ENCODE measurements around the gene ZNF664.

ZNF664 gene

DNA sequence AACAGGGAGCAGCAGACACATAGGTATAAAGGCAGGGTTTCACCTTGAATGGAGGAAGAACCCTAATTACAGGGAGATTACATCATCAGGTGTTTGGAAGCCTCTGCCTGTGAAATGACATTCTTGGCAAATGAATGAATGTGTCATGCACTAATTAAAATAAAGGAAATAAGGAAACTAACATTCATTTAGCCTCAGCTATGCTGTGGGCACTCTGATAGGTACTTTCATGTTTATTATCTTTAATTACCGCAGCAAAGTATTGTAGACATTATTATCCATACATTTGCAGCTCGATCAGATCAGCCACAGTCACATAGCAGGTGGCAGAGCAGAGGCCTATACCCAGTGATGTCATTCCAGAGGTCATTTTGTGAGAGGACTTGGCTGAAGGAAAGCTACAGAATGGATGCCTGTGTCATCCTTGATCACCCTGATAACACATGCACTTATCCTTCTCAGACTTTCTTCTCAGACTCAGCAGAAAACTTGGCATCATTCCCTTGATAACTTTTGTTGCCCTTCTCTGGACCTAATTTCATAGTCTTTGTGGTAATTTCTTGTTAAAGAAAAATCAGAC is 18.4 kb downstream of the ZNF664 start:
- DNase-seq: no peak

DNA sequence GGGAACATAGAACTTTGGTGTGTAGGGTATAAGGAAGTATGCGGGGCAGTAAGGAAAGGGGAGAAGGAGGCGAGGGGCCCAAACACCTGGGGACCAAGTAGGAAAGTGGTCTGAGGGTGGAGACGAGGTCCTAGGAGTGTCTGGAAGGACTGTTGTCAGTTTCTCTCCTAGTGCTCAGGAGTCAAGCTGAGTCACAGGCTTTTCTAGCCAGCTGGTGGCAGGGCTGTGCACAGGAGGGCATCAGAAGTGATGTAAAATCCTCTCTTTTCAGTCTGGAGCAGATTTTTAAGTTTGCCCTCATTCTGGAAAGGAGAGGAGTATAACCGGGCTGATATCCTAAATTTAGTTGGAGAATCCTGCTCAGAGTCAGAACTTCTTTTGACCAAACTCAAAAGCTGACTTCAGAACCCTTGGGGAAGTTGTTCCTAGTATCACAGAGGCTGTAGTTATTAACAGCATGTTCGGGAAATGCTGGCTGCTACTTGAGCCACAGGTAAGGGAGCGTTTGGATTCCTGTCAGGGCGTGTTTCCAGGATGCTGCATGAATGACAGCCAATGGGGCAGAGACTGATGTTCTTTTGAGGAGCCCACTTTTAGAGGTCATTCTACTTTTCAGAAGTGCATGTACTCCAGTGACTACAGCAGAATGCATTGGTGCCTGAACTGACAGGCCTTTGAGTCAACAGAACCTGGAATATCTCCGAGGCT is 19.3 kb downstream of the ZNF664 start:
- DNase-seq: no peak

DNA sequence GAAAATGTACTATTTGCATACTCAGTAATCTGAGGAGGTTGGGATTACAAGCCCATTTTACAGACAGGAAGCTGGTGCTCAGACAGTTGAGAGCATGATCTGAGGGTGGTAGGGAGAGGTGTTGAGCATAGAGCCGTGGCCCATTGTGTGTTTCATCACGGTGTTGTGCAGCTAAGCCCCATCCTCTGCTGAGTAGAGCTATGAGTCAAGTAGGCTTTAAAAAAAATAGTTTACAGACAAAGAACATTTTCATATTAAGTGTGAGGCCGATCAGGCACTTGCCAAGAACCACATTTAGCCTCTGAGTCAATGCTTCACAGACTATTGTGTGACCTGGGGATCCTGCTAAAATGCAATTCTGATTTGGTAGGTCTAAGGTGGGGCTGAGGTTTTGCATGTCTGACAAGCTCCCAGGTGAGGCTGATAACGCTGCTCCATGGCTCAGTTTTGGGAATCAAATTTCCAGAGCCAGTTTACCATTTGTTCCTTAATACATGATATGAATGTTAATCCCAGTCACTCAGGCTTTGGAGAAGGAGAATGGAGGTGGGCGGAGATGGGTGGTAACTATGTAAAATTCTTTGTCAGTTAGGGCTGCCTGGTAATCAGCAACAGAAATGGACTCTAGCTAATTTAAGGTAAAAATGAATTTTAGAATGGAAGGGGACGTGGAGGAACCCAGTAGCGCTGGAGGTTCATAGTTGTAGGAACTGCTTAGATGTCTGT is 22.2 kb downstream of the ZNF664 start:
- DNase-seq: no peak

DNA sequence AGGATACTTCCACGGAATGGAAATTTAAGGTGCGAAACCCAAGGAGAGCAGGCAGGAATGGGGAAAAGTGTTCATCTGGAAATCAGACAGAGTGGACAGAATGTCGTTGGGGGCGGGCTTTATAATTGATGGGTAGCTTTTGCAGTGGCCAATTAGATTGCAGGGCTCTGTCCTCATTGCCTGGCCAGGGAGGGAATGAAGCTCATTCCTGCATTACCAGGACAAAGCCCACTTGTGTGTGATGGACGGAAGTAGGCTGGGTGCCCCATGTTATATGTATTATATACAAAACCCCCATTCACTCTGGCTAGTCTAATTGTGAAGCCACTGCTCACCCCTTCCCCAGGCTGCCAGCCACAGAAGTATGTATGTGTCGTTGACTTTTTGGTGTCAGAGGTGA is 23.6 kb downstream of the ZNF664 start:
- no peak for DNase-seq

DNA sequence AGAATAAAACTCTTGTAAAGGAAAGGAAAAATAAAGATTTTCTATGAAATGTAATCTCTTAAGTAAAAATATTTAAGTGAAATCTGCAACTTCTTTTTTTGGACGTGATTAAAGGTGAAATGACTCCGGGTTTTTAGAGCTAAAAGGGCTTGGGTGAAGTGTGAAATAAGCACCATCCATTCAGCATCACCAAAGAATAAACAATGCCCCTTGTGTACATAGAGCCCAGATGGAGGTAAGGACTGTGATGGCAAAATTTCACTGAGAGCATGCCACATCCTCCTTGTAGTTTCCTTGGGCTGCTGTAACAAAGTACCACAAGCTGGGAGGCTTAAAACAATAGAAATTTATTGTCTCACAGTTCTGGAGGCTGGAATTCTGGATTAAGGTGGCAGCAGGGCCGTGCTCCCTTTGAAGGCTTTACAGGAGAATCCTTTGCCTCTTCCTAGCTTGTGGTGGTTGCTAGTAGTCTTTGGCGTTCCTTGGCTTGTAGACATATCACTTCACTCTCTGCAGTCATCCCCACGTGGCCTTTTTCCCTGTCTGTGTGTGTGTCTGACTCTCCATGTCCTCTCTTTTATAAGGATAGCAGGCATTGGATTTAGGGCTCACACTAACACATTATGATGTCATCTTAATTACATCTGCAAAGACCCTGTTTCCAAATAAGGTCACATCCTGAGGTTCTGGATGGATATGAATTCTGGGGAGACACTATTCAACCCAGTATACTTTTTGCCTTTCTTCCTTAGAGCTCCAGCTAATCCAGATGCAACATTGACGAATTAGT is 24.2 kb downstream of the ZNF664 start:
- DNase-seq: no peak

DNA sequence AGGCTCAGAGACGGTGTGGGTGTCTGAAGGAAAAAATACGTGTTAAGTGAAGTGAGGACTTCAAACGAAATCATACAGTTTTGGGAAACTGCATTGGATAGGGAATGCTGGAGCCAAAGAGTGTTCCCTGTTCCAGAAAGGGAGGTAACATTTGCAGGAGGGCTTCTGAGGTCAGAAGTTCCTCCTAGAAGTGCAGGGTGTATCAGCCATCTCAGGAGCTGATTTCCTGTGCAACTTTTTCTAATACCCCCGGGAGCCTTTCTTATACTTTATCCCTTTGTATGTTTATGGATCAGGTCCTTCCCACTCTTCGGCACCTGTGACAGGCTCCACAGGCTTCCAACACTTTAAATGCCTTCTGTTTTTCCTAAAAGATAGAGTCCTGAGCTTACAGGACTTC is 24.9 kb downstream of the ZNF664 start:
- DNase-seq: no peak

DNA sequence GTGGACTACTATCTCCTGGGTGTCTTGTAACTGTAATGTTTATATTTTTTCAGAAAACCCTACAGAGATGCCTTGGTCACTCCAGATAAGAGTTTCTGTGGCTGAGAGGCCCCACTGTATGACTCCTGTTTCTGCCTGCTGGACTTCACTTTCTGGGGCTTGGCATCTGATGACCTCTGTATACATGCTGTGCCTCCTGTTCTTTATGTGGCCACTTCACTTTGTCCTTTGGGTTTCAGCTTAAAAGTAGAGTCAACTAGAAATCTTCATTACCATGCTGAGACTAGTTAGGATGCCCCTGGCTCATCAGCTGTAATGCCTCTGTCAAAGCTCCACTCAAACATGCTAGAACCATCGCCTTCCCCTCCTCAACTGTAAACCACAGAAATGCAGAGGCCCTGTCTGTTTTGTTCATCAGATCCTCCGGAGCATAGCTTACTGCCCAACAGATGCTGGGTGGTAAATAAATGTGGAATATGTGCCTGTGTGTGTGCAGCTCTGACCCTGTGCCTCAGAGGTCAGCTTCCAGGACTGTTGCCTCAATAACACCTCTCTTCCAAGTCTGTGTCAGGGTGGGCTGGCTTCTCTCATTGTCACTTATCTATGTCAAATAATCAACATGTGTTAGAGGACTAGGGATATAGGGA is 25.5 kb downstream of the ZNF664 start:
- DNase-seq: no peak

DNA sequence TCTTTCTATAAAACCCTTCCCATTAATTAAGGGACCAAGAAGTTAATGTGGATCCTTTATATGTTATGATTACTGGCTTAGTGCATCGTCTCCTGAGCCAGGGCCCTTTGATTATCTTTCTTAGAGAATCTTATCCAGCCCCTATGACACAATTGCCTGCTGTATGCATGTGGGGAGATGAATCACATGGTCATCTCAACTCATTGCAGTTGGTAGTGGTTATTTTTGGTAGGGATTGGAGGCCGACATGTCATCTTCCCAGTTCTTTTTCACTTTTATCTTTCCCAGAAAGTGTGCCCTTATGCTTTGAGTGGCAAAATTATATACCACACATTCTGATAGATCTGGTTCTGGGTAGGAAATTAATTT is 26.0 kb downstream of the ZNF664 start:
- DNase-seq: no peak

DNA sequence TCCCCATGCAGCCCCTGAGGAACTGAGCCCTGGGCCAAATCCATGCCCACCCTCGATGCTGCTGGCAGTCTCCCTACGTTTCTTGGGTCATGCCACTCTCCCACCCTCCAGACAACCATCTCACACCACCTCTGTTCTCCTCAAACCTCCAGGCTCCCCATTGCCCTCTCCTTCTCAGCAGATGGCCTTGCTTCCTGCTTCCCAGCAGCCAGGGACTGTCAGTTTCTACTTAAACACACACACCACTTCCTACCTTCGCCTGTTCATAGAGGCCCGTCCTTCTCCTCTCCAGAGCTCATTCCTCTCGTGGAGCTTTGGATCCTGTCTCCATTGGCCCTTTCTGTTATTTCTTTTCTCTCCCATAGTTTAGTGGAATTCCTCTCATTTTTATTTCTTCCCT is 27.1 kb downstream of the ZNF664 start:
- DNase-seq: no peak

DNA sequence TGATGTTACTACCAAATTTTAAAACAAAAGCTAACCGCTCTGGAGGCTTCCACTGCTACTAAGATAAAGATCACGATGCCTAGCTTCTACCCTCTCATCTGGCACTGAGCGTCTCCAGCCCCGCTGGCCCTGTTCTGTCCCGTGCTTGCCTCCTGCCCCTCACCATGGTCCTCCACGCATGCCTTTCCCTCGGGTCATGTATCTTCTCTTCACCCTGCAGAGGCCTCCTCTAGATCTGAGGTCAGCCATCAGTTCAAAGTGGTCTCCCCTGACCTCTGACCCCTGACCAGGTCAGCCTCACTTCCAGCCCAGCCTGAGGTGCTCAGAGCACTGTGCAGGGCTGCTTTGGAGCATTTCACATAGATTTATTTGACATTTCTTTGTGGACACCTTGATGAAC is 28.3 kb downstream of the ZNF664 start:
- DNase-seq: no peak

DNA sequence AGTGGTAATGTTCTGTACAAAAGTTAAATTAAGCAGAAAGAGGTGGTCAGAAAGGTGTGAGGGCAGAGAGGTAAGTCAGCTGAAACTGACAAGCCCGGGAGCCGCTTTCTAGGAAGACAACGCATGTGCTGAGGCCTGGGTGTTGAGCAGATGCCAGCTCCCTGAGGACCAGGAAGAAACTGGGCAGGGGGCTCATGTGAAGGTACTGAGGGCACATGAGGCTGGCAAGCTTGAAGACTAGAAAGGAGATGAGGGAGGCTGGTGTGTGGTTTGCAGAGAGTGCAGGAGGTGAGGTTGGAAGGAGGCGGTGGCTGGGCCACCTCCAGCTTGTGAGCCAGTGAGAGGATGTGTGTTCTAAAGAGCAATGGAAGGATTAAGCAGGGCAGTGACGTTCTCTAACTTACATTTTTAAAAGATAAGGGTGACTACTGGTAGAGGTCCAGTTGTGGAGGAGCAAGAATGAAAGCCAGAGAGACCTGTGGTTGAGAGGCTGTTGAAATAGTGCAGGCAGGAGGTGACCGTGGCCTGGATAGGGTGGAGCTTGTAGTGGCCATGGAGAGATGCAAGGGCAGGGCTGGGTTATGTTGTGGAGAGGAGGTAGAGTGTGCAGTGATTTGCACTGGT is 29.1 kb downstream of the ZNF664 start:
- DNase-seq: no peak

DNA sequence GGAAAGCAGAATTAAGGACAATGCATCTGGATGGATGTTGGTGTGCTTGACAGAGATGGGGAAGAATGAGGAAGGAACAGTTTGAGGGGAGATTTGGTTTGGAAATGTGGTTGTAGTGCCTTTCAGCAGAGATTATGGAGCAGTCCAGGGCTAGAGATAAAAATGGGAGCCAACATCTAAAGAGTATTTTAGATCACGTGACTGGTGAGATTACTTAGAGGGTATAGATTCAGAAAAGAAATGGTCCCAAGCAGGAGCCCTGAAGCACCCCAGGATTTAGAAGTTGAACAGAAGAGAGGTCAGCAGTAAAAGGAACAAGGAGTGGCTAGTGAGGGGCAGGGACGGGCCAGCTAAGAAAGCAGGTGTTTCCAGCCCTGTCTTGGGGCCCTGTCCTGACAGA is 29.6 kb downstream of the ZNF664 start:
- DNase-seq: no peak

DNA sequence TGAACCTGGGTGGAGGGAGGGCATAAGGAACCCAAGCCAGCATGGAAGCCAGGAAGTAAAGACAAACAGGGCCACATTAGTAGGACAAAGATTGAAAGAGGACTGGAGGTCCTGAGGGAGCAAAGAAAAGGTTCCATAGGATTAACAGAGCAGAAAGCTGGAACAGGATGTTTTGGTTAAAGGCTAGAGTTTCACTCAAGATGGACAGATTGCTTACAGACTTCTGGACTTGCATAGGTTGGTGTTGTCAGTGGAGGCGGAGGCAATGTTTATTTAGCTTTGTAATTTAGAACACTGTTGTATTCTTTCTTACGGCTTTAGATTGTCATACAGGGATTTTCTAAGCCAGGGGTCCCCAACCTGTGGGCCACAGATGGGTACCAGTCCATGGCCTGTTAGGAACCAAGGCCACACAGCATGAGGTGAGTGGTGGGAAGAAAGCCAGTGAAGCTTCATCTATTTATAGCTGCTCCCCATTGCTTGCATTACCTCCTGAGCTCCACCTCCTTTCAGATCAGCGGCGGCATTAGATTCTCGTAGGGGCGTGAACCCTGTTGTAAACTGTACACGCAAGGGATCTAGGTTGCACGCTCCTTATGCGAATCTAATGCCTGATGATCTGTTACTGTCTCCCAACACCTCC is 31.3 kb downstream of the ZNF664 start:
- DNase-seq: no peak

DNA sequence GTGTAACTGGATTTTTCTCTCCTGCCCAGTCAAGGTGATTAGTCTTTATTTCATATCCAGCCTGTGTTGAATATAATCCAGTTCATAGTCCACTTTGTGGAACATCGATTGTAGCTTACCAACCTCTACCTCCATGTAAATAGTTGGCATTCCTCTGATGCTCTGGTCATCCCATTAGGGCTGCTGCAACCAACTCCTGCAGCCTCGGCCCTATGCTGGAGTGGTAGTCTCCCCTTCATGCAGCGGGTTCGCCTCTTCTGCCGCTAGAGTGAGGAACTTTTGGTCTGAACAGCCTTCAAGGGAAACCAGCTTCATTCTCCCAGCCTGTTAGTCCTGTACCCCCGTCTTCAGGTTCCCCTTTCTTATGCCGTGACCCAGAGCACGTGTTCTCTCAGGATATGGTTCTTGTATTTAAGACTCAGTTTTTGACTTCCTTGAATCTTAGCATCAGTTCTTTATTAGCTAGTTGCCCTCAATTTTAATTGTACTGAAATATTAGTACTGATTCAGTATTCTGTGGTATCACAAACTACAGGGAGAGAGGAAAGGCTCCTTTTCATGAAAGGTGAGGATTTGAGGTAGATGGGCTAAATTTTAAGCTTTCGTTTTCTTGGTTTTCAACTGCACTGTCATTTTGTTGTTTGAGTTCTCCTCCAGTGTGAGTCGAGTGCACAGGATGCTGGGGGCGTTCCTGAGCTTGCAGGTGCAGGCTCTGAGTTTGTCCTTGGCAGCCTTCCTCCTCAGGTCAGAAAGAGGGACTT is 33.2 kb downstream of the ZNF664 start:
- peak; percentile 26 for DNase-seq

DNA sequence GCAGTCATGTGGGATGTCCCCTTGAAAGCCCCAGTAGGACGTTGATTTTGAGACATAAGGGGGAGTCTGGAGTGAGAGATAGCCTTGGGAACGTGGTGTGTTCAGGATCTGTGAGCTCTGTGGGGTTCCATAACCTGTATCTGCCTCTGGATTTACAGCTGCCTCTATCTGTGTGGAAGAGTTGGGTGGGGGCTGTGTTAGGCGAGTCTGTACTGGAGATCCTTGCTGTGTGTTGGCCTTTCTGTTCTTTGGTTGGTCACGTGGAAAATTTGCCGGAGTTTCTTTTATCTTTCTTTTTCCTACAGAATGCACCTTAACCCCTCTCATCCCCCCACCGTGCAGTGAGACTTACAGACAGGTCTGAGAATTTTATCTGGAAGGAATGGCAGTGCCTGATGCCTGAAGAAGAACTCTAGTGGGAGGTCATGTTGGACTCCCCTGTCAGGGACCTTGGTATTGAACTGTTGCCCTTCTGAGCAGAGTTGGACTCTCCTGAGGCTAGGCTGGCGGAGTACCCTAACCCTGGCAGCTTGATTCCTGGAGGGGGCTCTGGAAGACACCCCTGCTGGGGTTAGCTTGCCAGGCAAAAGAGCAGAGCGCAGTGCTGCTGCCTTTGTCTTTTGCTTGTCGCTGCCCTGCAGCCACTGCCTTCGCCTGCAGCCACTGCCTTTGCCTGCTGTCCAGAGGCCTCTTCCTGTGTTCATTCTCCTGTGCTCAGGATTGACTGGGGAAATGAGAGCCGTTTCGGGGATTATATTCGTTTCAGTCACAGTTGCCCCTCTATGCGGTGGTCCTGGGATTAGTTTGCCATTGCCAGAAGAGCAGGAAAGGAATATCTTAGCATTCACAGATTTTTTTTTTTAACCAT is 34.1 kb downstream of the ZNF664 start:
- DNase-seq: no peak

DNA sequence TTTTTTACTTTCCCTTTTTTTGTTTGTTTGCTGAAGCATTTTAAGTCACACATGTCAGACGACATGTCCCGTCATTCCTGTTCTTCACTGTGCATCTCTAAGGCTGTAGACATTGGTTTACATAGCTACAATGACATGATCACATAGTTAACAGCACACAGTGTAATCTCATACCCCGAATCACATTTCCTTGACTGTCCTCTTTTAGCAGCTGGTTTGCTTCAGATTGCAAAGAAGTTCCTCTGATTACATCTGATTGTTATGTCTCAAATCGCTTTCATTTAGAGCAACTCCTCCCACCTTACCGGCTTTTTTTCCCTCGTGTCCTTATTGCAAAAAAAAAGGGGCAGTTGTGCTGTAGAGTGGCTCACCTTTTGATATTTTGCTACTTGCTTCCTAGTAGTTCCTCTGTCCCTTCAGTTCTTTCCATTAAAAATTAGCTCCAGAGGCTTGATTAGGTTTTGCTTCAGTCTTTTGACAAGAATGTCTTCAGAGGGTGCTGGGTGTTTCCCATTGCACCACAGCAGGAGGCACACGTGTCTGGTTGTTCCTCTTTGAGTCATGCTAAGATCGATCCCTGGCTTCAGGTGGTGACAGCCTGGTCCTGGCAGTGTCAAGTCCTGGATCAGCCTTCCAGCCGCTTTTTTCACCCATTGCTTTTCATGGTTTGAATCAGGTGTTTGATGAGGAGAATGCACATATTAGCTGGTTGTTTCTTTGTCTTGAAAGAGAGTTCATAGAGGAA is 35.0 kb downstream of the ZNF664 start:
- peak; percentile 49 for DNase-seq

DNA sequence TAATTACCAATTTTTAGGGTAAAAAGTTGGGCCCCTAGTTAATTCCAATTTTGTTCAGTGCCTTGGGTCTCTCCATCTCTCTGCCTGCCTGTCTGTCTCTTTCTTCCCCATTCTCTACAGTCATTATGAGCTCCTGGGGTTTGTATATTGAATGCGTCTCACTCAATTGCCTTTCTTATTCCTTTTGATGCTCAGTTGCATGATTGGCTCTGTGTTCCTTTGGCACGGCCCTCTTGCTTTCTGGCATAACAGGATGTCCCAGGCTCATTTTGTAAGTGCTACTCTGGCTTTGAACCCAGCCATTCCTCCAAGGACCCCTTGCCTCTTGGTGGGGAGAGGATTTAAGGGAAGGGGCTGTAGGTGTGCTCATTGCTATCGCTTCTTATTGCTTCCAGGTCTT is 35.6 kb downstream of the ZNF664 start:
- no peak for DNase-seq

DNA sequence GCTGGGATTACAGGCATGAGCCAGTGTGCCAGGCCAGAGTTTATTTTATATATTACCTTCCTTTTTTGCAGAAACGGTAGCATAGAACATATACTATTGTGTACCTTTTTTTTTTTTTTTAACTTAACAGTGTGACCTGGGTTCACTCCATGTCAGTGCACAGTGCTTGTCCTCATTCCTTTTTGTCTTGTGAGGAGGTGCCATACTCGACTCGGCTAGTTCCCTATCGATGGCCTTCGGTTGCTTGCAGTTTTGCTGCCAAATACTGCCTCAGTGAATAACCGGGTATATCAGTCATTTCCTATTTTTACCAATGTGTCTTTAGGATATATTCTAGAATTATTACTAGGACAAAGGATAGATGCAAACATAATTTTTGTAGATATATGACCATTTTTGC is 36.8 kb downstream of the ZNF664 start:
- DNase-seq: no peak

DNA sequence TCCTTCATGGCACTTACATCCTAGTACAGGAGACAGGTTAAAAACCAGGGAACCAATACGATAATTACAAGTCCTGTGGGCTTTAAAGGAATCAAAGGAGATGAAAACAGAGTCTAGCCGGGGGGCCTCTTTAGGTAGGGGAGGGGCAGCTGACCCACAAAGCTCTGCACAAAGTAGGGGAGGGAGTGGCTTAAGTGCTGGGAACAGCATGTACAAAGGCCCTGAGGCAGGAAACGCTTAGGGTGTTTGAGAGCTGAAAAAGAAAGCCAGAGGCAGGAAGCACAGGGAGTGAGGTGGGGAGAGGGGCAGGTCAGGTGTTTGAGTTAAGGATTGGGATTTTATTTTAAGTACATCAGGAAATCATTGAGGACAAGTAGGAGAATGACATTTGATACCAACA is 37.7 kb downstream of the ZNF664 start:
- DNase-seq: no peak
